Cardiac fibroblast (primary cell): ENCODE data around the gene TRIM8.
A peak's percentile ranks its signal among the peaks of the same experiment; 100 is the strongest.

ENCODE experiments used
- DNase-seq, 2 donors: peaks; one replicate each; pipeline versions ENCODE4 v3.0.0 to v3.0.0-alpha.2; 2010; ENCODE audit warnings: low read depth in 2 of 2
- H3K4me3 ChIP-seq, 2 donors: replicated peaks in 1 of 2; 1 replicate in 1 of 2; 2 replicates in 1 of 2; pipeline ENCODE4 v1.5.1; 2011; ENCODE audit warnings: low read depth in 2 of 2, low read length in 2 of 2, mild to moderate bottlenecking in 2 of 2, moderate library complexity in 1 of 2
- CTCF ChIP-seq: IDR thresholded peaks from one replicate; pipeline ENCODE4 v1.5.1; 2011; ENCODE audit warnings: low read depth, mild to moderate bottlenecking, low read length, inconsistent platforms

Gene TRIM8

DNA sequence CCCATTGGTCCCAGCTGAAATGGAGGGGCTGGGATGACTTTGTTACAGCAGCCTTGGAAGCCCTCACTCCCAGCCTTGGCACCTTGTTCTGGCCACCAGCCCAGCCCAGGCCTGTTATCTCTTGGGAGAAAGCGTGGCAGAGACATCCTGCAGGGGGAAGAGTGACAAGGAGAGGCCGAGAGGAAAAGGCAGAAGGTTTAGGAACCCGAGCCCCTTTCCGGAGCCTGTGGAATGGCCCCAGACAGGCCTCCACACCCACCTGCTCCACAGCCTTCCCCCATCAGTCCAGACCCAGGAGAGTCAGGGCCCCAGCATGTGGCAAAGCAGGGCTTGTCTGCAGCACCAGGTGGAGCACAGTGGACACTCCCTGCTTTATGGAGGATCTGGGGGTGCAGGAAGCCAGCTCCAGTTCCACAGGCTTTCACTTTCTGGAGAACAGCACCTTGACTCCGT is 24.1 kb upstream of the TRIM8 start:
- TF ChIP-seq CTCF = no peak
- H3K4me3 ChIP-seq = no peak overlapping the region
- DNase-seq = peak in 1 of 2 donors; percentile 68

DNA sequence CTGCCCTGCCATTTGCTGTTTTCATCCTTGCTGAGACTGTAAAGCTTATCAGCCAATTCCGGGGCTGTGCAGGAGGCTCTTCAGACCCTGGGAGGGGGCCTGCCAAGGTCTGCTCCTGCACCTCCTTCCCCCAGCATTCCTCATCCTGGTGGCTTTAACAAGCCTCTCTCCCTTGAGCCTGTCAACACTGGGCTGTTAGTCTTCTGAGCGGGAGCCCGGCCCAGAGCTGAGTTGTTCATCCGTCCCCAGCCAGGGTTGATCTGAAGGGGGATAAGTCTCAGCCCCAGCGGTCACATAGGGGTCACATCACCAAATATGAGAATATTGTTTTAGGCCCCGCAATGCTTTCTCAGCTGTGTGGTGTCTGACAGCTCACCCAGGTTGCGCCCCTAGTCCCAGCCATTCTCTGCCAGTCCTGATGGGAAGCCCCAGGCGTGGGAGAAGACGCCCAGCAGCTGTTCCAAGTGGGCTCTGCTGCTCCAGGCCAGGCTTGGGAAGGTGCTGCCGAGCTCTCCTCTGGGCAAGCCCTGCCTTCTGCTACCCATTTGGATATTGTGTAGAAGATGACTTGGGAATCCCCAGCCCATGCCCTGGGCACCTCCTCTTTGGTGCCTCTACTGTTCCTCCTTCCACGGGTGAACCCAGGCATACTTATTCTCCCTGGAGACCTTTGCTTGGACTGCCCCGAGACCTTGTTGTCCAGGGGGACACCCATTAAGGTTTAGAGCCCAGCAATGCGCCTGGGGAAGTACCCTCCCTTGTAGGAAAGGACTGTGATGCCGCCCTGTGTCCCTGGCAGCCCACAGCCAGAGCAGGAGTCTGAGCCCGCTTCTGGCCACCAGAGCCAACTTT is 23.5 kb upstream of the TRIM8 start:
- no peak overlapping the region for H3K4me3 ChIP-seq
- no peak for TF ChIP-seq CTCF

DNA sequence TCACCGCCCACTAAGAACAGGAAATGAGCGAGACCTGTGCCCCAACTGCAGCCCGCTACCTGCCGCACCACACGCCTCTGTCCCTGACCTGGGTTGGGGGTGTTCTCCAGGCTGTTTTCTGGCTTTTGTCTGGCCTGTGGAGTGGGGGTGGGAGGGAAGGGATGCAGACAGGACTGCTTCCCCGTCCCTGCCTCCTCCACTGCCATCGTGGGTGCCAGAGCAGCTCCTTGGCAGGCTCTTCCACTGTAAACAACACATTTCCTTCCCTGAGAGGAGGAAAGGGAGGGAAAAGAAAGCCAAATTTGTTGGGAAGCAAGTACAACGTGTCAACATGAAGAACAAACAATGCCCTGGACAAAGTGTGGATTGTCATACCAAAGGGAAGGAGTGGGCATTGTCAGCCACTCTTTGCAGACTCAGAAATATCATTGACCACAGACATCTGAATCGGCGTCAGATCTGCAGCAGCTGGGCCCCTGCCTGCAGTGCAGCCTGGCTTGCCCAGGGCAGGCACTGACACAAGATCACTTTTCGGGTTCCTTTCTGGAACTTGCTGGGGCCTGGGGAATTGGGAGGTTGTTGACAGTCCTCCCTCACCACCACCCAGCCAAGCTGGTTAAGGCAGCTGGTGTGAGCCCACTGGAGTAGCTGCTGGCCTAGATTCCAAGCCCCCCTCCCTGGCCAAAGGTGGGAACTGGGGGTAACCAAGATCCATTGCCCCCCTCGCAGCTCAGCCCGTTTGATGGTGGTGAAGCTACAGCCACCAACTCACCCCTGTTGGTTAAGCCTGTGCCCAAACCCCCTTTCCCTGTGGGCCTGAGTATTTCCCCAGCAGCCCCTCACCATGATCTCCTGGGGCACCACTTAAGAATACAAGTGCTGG is 22.6 kb upstream of the TRIM8 start:
- no peak for TF ChIP-seq CTCF
- peak in 1 of 2 donors; percentile 46 for DNase-seq
- no peak overlapping the region for H3K4me3 ChIP-seq

More for the DNA sequence above, 23.5 kb upstream of the TRIM8 start:
- peak in 1 of 2 donors; percentile 69 for DNase-seq

DNA sequence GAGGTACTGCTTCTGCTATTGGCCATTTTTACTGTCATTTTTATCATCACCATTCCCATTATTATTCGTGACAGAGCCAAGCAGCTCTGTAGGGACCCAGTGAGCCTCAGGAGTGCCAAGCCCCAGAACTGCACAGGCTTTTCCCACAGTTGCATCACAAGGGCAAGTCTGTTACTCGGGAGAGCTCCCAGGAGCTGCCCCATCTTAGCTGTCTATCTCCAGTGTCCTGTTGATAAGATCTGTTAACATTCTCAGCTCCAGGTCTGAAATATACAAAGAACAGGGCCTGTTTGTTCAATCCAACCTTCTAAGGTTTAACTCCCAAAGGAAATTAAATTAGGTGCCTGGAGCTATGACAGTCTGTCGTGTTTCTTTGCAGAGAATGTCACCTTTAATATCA is 20.2 kb upstream of the TRIM8 start:
- no peak for TF ChIP-seq CTCF
- no peak overlapping the region for H3K4me3 ChIP-seq
- DNase-seq = no peak

DNA sequence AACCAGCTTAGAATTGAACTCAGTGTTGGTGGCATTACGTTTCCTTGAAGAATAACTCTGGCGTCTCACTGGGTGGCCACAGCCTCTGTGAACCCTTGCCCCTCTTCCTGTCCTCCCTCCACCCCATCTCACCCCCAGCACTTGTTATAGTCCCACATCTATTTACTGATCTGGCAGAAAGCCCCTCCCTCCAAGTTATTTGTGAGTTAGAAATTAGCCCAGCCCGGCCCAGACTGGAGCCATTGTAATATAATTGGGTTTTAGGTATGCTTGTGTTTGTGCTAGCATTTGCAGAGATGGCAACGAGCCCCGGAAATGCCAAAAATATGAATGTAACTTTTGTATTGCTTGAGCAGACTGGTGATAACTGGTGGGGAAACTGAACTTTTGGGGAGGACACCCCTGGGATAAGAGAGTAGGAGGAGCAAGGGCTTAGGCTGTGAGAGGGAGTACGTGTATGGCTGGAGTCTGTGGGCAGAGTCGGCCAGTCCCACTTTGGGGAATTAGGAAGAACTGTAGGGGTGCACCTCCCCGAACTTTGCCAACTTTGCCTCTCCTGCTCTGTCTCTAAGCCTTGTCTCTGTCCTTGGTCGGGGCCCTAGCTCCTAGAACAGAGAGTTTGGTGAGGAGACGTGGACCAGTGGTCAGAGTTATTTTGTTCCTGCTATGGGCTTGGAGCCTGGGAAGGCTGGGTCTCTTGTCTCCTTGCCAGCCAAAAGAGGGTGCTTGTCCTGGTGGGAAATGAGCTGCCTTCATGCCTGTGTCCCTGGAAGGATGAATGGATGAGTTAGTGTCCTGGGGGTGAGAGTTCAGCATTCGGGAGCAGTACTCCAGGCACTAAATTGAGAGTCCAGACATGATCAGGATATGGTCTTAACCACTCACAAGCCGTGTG is 19.3 kb upstream of the TRIM8 start:
- TF ChIP-seq CTCF = no peak
- no peak overlapping the region for H3K4me3 ChIP-seq
- DNase-seq = peak; percentile 64 to 69
